ENCODE results near the gene EGR2.

GRCh38 chr10:62811159-62811875 is 4.8 kb downstream of the EGR2 start:
- TF ChIP-seq CTCF (IDR thresholded peaks at IDR 0.05) (no peak), EP300 (IDR thresholded peaks at IDR 0.05) (no peak), POLR2A (IDR thresholded peaks at IDR 0.05) (no peak)
